Thoracic aorta (tissue), 2 donors: Measurements from ENCODE around the gene OTOF. TPM values are rescaled to one million over a fixed set of nuclear protein-coding genes. Genes with fewer than 3 reads are reported as not detected.

ENCODE experiments used
- ATAC-seq: fragments of 150-250 bp; one replicate; pipeline ENCODE4 v1.8.0; 2017; ENCODE audit warnings: low read depth; ENCODE audit not compliant: insufficient number of reproducible peaks, low FRiP score
- DNase-seq: peaks from one replicate; pipeline ENCODE4 v3.0.0-alpha.2; 2020; ENCODE audit warnings: low spot score
- H3K27ac ChIP-seq, 2 donors: fragments of 200-600 bp; sonication (generic); 1 replicate in 1 of 2; 2 replicates in 1 of 2; pipeline ENCODE4 v1.5.1; 2016; ENCODE audit warnings: mild to moderate bottlenecking in 2 of 2, moderate library complexity in 2 of 2
- H3K27me3 ChIP-seq: fragments of 200-600 bp; sonication (generic); replicated peaks from 2 replicates; pipeline ENCODE4 v1.6.0; 2016; ENCODE audit warnings: mild to moderate bottlenecking; ENCODE audit not compliant: insufficient read depth
- H3K36me3 ChIP-seq: fragments of 200-600 bp; sonication (generic); one replicate; pipeline ENCODE4 v1.5.1; 2016
- H3K4me1 ChIP-seq, 2 donors: fragments of 200-600 bp; sonication (generic); 1 replicate in 1 of 2; 2 replicates in 1 of 2; pipeline versions ENCODE4 v1.5.1 to v1.6.0; 2016; ENCODE audit warnings: low read depth in 2 of 2, mild to moderate bottlenecking in 1 of 2; ENCODE audit not compliant: control insufficient read depth in 1 of 2
- H3K4me3 ChIP-seq: fragments of 200-600 bp; sonication (generic); 2 replicates; pipeline ENCODE4 v1.5.1; 2016; ENCODE audit warnings: mild to moderate bottlenecking
- H3K9me3 ChIP-seq: fragments of 200-600 bp; sonication (generic); 2 replicates; pipeline ENCODE4 v1.5.1; 2016
- CTCF ChIP-seq: fragments of 200-600 bp; sonication (generic); IDR thresholded peaks from one replicate; pipeline ENCODE4 v1.5.1; 2019; ENCODE audit warnings: antibody characterized with exemption
- total RNA-seq, 2 donors: library from RNA; depleted of rRNA; stranded (reverse); fragments of >200 nt; gene quantifications; one replicate each; pipeline versions ENCODE4 v1.1.0 to v1.2.3, GENCODE V29; 2016

OTOF gene
- total RNA-seq, 2 donors from 2014 or later, result 0.28 TPM; not detected in 1

- no peaks in the 10 kb centered on the region for H3K27me3 ChIP-seq
- no peak for TF ChIP-seq CTCF
- DNase-seq, result no peak
These were observed 27.8 kb downstream of the OTOF start for GRCh38 chr2:26450031-26450635.

GRCh38 chr2:26449278-26450030, 28.5 kb downstream of the OTOF start:
- no peaks in the 10 kb centered on the region for H3K36me3 ChIP-seq
- no peaks in the 10 kb centered on the region for H3K4me1 ChIP-seq
- H3K9me3 ChIP-seq, result no peaks in the 10 kb centered on the region
- TF ChIP-seq CTCF, result no peak
- no peak overlapping the region for H3K27ac ChIP-seq
- no peak for ATAC-seq
- H3K4me3 ChIP-seq, result no peak overlapping the region
- no peaks in the 10 kb centered on the region for H3K27me3 ChIP-seq
- no peak for DNase-seq

More at GRCh38 chr2:26450031-26450635, 27.8 kb downstream of the OTOF start:
- Histone ChIP-seq H3K9me3 (no peaks in the 10 kb centered on the region), H3K4me3 (no peak overlapping the region), H3K27ac (no peak overlapping the region), H3K4me1 (no peaks in the 10 kb centered on the region), H3K36me3 (no peaks in the 10 kb centered on the region)
- no peak for ATAC-seq

- TF ChIP-seq CTCF, result no peak
- no peak for DNase-seq
- no peak overlapping the region for H3K27ac ChIP-seq
- no peaks in the 10 kb centered on the region for H3K4me1 ChIP-seq
- H3K27me3 ChIP-seq, result no peaks in the 10 kb centered on the region
- H3K4me3 ChIP-seq, result no peak overlapping the region
- no peaks in the 10 kb centered on the region for H3K36me3 ChIP-seq
- no peak for ATAC-seq
- no peaks in the 10 kb centered on the region for H3K9me3 ChIP-seq
These were observed 29.3 kb downstream of the OTOF start for GRCh38 chr2:26448651-26449050.

GRCh38 chr2:26444236-26444635, 33.7 kb downstream of the OTOF start:
- H3K27me3 ChIP-seq, result no peaks in the 10 kb centered on the region
- H3K9me3 ChIP-seq, result no peaks in the 10 kb centered on the region
- H3K4me1 ChIP-seq, result no peaks in the 10 kb centered on the region
- H3K27ac ChIP-seq, result no peak overlapping the region
- H3K36me3 ChIP-seq, result no peaks in the 10 kb centered on the region
- no peak for TF ChIP-seq CTCF
- H3K4me3 ChIP-seq, result no peak overlapping the region
- no peak for ATAC-seq
- no peak for DNase-seq

GRCh38 chr2:26442707-26443106, 35.2 kb downstream of the OTOF start:
- H3K27ac ChIP-seq, result no peak overlapping the region
- TF ChIP-seq CTCF, result no peak
- no peaks in the 10 kb centered on the region for H3K4me1 ChIP-seq
- H3K36me3 ChIP-seq, result no peaks in the 10 kb centered on the region
- no peaks in the 10 kb centered on the region for H3K27me3 ChIP-seq
- DNase-seq (no peak), ATAC-seq (no peak)
- no peak overlapping the region for H3K4me3 ChIP-seq
- no peaks in the 10 kb centered on the region for H3K9me3 ChIP-seq
